CD4-positive, CD25-positive, alpha-beta regulatory T cell (primary cell): Measurements from ENCODE around the gene TXK. TPM values are rescaled to one million over a fixed set of nuclear protein-coding genes. Genes with fewer than 3 reads are reported as not detected.
A peak's percentile ranks its signal among the peaks of the same experiment; 100 is the strongest.

Experiments
- ATAC-seq, 2 donors: fragments of 150-1000 bp; cut with Tn5 transposase; one replicate each; pipeline ENCODE4 v1.10.0; 2021; ENCODE audit warnings: low read depth in 2 of 2, moderate number of reproducible peaks in 2 of 2, moderate library complexity in 1 of 2
- DNase-seq, 3 donors: peaks; one replicate each; pipeline versions ENCODE4 v3.0.0 to v3.0.0-alpha.2; 2012 to 2022; ENCODE audit warnings: mixed read lengths in 1 of 3
- H3K27ac ChIP-seq: one replicate; pipeline ENCODE4 v1.7.0; 2013; ENCODE audit warnings: mild to moderate bottlenecking, low read length; ENCODE audit not compliant: insufficient read depth, poor library complexity, severe bottlenecking
- H3K27me3 ChIP-seq: one replicate; pipeline ENCODE4 v1.7.0; 2013; ENCODE audit warnings: low read length; ENCODE audit not compliant: control insufficient read depth, insufficient read depth
- H3K36me3 ChIP-seq: one replicate; pipeline ENCODE4 v1.7.0; 2013; ENCODE audit warnings: mild to moderate bottlenecking, low read length, moderate library complexity; ENCODE audit not compliant: control insufficient read depth, insufficient read depth
- H3K4me1 ChIP-seq: 2 replicates; pipeline ENCODE4 v1.7.0; 2013; ENCODE audit warnings: mild to moderate bottlenecking, low read length; ENCODE audit not compliant: insufficient read depth, control insufficient read depth, poor library complexity, severe bottlenecking
- H3K4me3 ChIP-seq: one replicate; pipeline ENCODE4 v1.7.0; 2013; ENCODE audit warnings: low read depth, mild to moderate bottlenecking, low read length, moderate library complexity
- H3K9me3 ChIP-seq, 2 experiments: 1 replicate in 1 of 2; 2 replicates in 1 of 2; pipeline ENCODE4 v1.7.0; 2013; ENCODE audit warnings: low read length in 2 of 2, mild to moderate bottlenecking in 1 of 2, moderate library complexity in 1 of 2; ENCODE audit not compliant: control insufficient read depth in 2 of 2
- H3K27ac Mint-ChIP-seq, 3 donors: one replicate each; pipeline ENCODE4 v1.8.0; 2020 to 2022; ENCODE audit warnings: mild to moderate bottlenecking in 3 of 3, mixed read lengths in 3 of 3, moderate library complexity in 2 of 3
- H3K27me3 Mint-ChIP-seq: one replicate; pipeline ENCODE4 v1.8.0; 2022; ENCODE audit warnings: mild to moderate bottlenecking, mixed read lengths
- H3K36me3 Mint-ChIP-seq: one replicate; pipeline ENCODE4 v1.8.0; 2020; ENCODE audit warnings: mixed read lengths
- H3K4me1 Mint-ChIP-seq, 4 donors: one replicate each; pipeline ENCODE4 v1.8.0; 2020 to 2022; ENCODE audit warnings: mixed read lengths in 4 of 4, mild to moderate bottlenecking in 1 of 4
- H3K4me3 Mint-ChIP-seq, 4 donors: one replicate each; pipeline ENCODE4 v1.8.0; 2020 to 2022; ENCODE audit warnings: mild to moderate bottlenecking in 4 of 4, mixed read lengths in 4 of 4, moderate library complexity in 3 of 4
- H3K9me3 Mint-ChIP-seq, 7 donors: one replicate each; pipeline ENCODE4 v1.8.0; 2020 to 2022; ENCODE audit warnings: mixed read lengths in 7 of 7, mild to moderate bottlenecking in 3 of 7, moderate library complexity in 2 of 7
- polyA plus RNA-seq, 4 donors: library from polyadenylated mRNA; unstranded; fragments of 300-500 nt; fragmentation: Illumina TruSeq; gene quantifications; one replicate each; pipeline ENCODE4 v1.2.3, GENCODE V29; 2021
- total RNA-seq: library from RNA; stranded (reverse); gene quantifications from one replicate; pipeline ENCODE4 v1.2.3, GENCODE V29; 2022

Gene TXK
- total and polyA plus RNA-seq, 5 donors from 2014 or later, result 38.3 to 77.2 (median 58.0) TPM

DNA sequence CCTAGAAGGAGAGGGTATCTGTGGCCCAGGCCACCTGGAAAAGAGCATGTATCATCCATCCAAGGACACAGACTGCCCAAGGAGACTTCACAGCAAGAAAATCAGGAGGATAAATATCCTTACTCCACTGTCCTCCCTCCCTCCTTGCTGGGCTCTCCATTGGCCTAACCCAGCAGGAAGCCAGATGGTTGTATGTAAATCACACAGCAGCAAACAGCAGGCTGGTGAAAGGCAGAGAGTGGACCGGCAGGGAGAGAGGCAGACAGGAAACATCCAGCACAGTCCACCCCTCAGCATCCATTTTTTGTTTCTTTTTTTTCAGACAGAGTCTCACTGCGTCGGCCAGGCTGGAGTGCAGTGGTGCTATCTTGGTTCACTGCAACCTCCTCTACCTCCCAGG lies 17.5 kb downstream of the TXK start:
- no peaks in the 10 kb centered on the region for H3K27me3 ChIP-seq
- no peak overlapping the region for H3K4me3 ChIP-seq
- no peak overlapping the region for H3K27ac ChIP-seq
- Mint-ChIP-seq H3K27me3 (no peaks in the 10 kb centered on the region), H3K9me3 (peaks cover 0 to 1% (median 0%) of the 10 kb centered on the region in 7 donors), H3K4me1 (peaks cover 27 to 76% (median 50%) of the 10 kb centered on the region in 4 donors), H3K36me3 (peaks cover 46% of the 10 kb centered on the region), H3K27ac (peak overlapping the region in 2 of 3 donors; percentile 72 to 87), H3K4me3 (peak overlapping the region in 2 of 4 donors; percentile 12 to 38)
- peaks cover 28% of the 10 kb centered on the region for H3K36me3 ChIP-seq
- no peak for ATAC-seq
- no peak for DNase-seq
- H3K9me3 ChIP-seq, result no peaks in the 10 kb centered on the region
- H3K4me1 ChIP-seq, result peaks cover 29% of the 10 kb centered on the region

DNA sequence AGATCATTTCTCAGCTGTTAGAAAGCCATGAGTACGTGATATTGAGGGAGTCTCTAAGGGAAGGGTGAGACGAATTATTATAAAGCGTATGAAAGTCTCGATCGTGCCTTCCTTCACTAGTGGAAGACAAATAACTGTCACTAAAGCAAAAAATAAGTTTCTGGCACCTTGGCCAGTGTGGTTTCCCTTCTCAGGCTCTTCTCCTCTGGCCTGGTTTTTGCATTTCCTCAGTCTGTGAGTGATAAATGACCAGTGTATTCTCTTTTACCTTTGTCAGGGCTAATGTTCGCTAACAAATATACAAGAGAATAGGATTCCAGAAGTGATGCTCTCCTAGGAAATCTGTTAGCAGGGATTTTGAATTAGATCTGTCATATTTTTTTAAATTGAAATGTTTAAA lies 19.6 kb downstream of the TXK start:
- H3K27ac ChIP-seq, result no peak overlapping the region
- Mint-ChIP-seq H3K36me3 (peaks cover 49% of the 10 kb centered on the region), H3K4me1 (peaks cover 22 to 77% (median 56%) of the 10 kb centered on the region in 4 donors), H3K9me3 (peaks cover 0 to 1% (median 0%) of the 10 kb centered on the region in 7 donors), H3K4me3 (no peak overlapping the region), H3K27me3 (no peaks in the 10 kb centered on the region), H3K27ac (peak overlapping the region in 1 of 3 donors; percentile 75)
- H3K36me3 ChIP-seq, result peaks cover 37% of the 10 kb centered on the region
- DNase-seq, result no peak
- H3K9me3 ChIP-seq, result no peaks in the 10 kb centered on the region
- peak overlapping the region; percentile 23 for H3K4me3 ChIP-seq
- H3K27me3 ChIP-seq, result no peaks in the 10 kb centered on the region
- no peak for ATAC-seq
- H3K4me1 ChIP-seq, result peaks cover 25% of the 10 kb centered on the region

GRCh38 chr4:48112017-48112667 lies 21.9 kb downstream of the TXK start:
- no peak for DNase-seq
- Histone ChIP-seq H3K27me3 (no peaks in the 10 kb centered on the region), H3K9me3 (no peaks in the 10 kb centered on the region), H3K4me3 (peak overlapping the region; percentile 10), H3K4me1 (peaks cover 8% of the 10 kb centered on the region), H3K36me3 (peaks cover 50% of the 10 kb centered on the region), H3K27ac (no peak overlapping the region)
- Mint-ChIP-seq H3K36me3 (peaks cover 33% of the 10 kb centered on the region), H3K4me1 (peaks cover 10 to 62% (median 38%) of the 10 kb centered on the region in 4 donors), H3K27me3 (no peaks in the 10 kb centered on the region), H3K9me3 (no peaks in the 10 kb centered on the region), H3K4me3 (peak overlapping the region in 1 of 4 donors; percentile 59), H3K27ac (peak overlapping the region; percentile 42 to 75 (median 57))
- ATAC-seq, result no peak

GRCh38 chr4:48110452-48110978 lies 23.5 kb downstream of the TXK start:
- Histone ChIP-seq H3K36me3 (peaks cover 59% of the 10 kb centered on the region), H3K4me3 (no peak overlapping the region), H3K27me3 (no peaks in the 10 kb centered on the region), H3K27ac (no peak overlapping the region), H3K9me3 (no peaks in the 10 kb centered on the region), H3K4me1 (peaks cover 11% of the 10 kb centered on the region)
- Mint-ChIP-seq H3K4me1 (peaks cover 11 to 57% (median 39%) of the 10 kb centered on the region in 4 donors), H3K27me3 (no peaks in the 10 kb centered on the region), H3K27ac (no peak overlapping the region), H3K36me3 (peaks cover 28% of the 10 kb centered on the region), H3K4me3 (no peak overlapping the region), H3K9me3 (no peaks in the 10 kb centered on the region)
- DNase-seq (no peak), ATAC-seq (no peak)

DNA sequence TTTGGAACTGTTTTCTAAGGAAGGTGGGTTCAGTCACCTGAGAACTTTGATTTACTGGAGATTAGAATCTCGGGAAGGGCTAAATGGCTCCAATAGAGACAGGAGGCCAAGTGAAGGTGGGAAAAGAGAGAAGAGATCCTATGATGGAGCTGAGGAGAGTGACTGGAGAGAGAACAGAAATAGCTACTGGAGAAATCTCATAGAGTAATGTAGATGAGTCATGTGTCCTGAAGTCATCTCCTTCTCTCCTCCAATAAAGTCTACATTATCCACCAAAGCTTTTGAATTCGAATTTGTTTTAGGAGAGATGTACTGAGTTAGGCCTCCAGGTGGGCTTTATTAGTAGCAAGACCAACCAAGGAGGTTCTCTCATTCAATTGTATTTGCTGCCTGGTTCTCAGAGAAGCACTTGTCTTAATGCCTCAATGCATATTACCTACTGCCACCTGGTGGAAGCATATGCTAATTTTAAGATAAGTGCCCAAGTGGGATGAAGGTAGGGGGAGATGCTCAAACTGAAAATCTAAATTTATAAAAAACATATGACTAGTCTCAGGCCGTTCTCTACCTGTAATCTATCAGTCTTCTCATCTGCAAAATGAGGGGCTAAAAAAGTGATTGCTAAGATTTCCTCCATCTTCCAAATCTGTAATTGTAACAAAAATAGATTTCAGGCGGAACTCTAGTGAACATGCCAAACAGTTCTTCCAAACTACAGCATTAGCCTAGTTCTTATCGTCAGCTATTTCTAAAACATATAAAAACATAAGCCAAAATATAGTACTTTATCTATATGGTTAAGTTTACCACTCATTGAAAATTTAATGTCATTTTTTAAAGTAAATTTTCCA lies 24.4 kb downstream of the TXK start:
- H3K27me3 Mint-ChIP-seq, result no peaks in the 10 kb centered on the region
- H3K27ac Mint-ChIP-seq, result peak overlapping the region in 1 of 3 donors; percentile 24
- DNase-seq, result peak in 2 of 3 donors; percentile 47 to 68
- H3K36me3 Mint-ChIP-seq, result peaks cover 29% of the 10 kb centered on the region
- H3K4me1 ChIP-seq, result peaks cover 11% of the 10 kb centered on the region
- no peaks in the 10 kb centered on the region for H3K9me3 Mint-ChIP-seq
- ATAC-seq, result peak; percentile 73 to 76
- no peak overlapping the region for H3K27ac ChIP-seq
- no peak overlapping the region for H3K4me3 ChIP-seq
- peaks cover 11 to 52% (median 39%) of the 10 kb centered on the region in 4 donors for H3K4me1 Mint-ChIP-seq
- no peaks in the 10 kb centered on the region for H3K27me3 ChIP-seq
- peaks cover 64% of the 10 kb centered on the region for H3K36me3 ChIP-seq
- H3K4me3 Mint-ChIP-seq, result no peak overlapping the region
- H3K9me3 ChIP-seq, result no peaks in the 10 kb centered on the region

- no peak for DNase-seq
- H3K4me3 Mint-ChIP-seq, result no peak overlapping the region
- peaks cover 6 to 46% (median 32%) of the 10 kb centered on the region in 4 donors for H3K4me1 Mint-ChIP-seq
- Histone ChIP-seq H3K27me3 (no peaks in the 10 kb centered on the region), H3K4me1 (peaks cover 11% of the 10 kb centered on the region), H3K36me3 (peaks cover 66% of the 10 kb centered on the region), H3K9me3 (no peaks in the 10 kb centered on the region), H3K4me3 (no peak overlapping the region), H3K27ac (no peak overlapping the region)
- H3K9me3 Mint-ChIP-seq, result no peaks in the 10 kb centered on the region
- no peak for ATAC-seq
- no peak overlapping the region for H3K27ac Mint-ChIP-seq
- no peaks in the 10 kb centered on the region for H3K27me3 Mint-ChIP-seq
- peaks cover 28% of the 10 kb centered on the region for H3K36me3 Mint-ChIP-seq
Measured at GRCh38 chr4:48108309-48109073, 25.6 kb downstream of the TXK start.

- H3K36me3 Mint-ChIP-seq, result peaks cover 29% of the 10 kb centered on the region
- peaks cover 3% of the 10 kb centered on the region for H3K4me1 ChIP-seq
- peaks cover 56% of the 10 kb centered on the region for H3K36me3 ChIP-seq
- H3K4me3 ChIP-seq, result no peak overlapping the region
- DNase-seq (no peak), ATAC-seq (no peak)
- no peaks in the 10 kb centered on the region for H3K9me3 ChIP-seq
- H3K27me3 ChIP-seq, result no peaks in the 10 kb centered on the region
- H3K27ac ChIP-seq, result no peak overlapping the region
- peaks cover 10 to 35% (median 29%) of the 10 kb centered on the region in 4 donors for H3K4me1 Mint-ChIP-seq
- no peak overlapping the region for H3K4me3 Mint-ChIP-seq
- H3K27me3 Mint-ChIP-seq, result no peaks in the 10 kb centered on the region
- H3K27ac Mint-ChIP-seq, result peak overlapping the region in 2 of 3 donors; percentile 2 to 49
- H3K9me3 Mint-ChIP-seq, result no peaks in the 10 kb centered on the region
Measured at GRCh38 chr4:48105230-48105629, 28.8 kb downstream of the TXK start.
